CD4-positive, alpha-beta T cell treated with Interleukin-2 at 100 ng/mL for 4 hours (primary cell): ENCODE results near the gene CDK11B.
"Not testable (repeated sequence)": the region's sequence is repeated elsewhere in the genome, so short reads cannot be mapped to it uniquely, and the experiment has no call there.

ENCODE experiments used
- DNase-seq: peaks from one replicate; pipeline ENCODE4 v3.0.0-alpha.2; 2020; ENCODE audit warnings: low spot score

CDK11B gene

GRCh38 chr1:1599030-1599934, 59.5 kb downstream of the CDK11B start:
- DNase-seq, result peak; percentile 30

- DNase-seq, result no peak
These were observed 60.1 kb downstream of the CDK11B start for GRCh38 chr1:1598720-1599029.

DNA sequence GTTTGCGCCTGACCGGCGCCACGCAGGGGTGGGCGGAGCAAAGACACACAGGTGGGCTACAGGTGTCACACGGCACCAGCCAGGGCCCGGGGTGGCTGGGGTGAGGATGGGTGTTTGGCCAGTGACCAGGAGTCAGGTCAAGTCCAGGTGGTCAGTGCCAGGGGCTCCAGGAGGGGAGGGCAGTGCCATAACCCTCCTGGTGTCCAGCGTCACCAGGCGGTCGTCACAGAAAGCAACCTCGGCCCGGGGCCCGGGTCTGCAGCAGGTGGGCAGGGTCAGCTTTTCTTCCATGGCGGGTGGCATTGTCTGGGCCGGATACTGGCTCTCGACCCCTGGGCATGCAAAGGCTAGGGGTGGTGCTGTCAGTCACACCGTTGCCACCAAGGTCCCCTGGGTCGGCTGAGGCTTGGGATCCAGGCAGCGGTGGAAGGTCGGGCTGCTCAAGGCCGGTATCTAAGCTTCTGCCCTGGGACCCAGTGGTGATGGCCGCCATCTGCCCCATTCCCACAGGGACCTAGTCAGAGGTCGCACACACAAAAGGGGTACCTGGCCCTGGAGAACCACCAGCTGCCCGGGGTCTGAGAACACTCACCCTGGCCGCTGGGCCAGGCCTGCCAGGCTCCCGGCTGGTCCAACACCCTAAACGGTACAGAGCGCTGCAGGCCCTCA, 60.6 kb downstream of the CDK11B start:
- no peak for DNase-seq

- DNase-seq, result no peak
These were observed 61.4 kb downstream of the CDK11B start for GRCh38 chr1:1597275-1597930.

GRCh38 chr1:1596493-1597274, 62.1 kb downstream of the CDK11B start:
- DNase-seq, result no peak

- not testable (repeated sequence) for DNase-seq
These were observed 63.5 kb downstream of the CDK11B start for GRCh38 chr1:1595341-1595740.

GRCh38 chr1:1594602-1595260, 64.1 kb downstream of the CDK11B start:
- no peak for DNase-seq

- no peak for DNase-seq
These were observed 64.8 kb downstream of the CDK11B start for GRCh38 chr1:1593834-1594601.

GRCh38 chr1:1591452-1591851, 67.4 kb downstream of the CDK11B start:
- no peak for DNase-seq
